Measurements from ENCODE around the gene SHISA7. TPM values are rescaled to one million over a fixed set of nuclear protein-coding genes. Genes with fewer than 3 reads are reported as not detected.

SHISA7 gene
- total RNA-seq, 2 donors from 2014 or later = not detected

DNA sequence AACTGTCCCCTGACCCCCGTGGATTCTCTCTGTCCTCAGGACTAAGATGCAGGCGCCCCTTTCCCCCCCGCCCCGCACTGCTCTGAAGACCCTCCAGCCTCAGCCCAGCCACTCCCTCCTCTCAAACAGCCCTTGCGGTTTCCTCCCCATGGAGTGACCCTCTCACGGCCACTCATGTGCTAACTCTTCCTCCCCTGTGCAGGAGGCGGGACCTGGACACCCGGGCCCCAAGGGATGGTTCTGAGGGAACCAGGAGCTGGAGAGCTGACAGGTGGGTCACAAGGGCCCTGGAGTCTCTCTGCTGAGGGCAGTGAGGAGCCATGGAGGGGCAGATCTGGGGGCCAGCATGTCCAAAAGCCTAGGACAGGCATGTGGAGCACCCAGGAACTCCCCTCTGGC is 16.4 kb upstream of the SHISA7 start:
- Histone ChIP-seq H3K4me3 (ENCODE audit: low read length) (peak overlapping the region; percentile 90), H3K27ac (ENCODE audit: low read depth, low read length) (no peak overlapping the region), H3K9ac (ENCODE audit: extremely low read depth, low read length, poor library complexity, severe bottlenecking) (no peak overlapping the region), H3K36me3 (ENCODE audit: control insufficient read depth, insufficient read depth, low read length) (no peaks in the 10 kb centered on the region), H3K27me3 (ENCODE audit: control insufficient read depth, insufficient read depth, low read length, poor library complexity, severe bottlenecking) (no peaks in the 10 kb centered on the region), H3K4me1 (ENCODE audit: control insufficient read depth, insufficient read depth, low read length) (peaks cover 4% of the 10 kb centered on the region), H3K9me3 (ENCODE audit: control insufficient read depth, low read length) (no peaks in the 10 kb centered on the region)
- H3K4me3 Mint-ChIP-seq = peak overlapping the region; percentile 69
- no peak overlapping the region for H3K27ac Mint-ChIP-seq
- H3K4me1 Mint-ChIP-seq = peaks cover 18% of the 10 kb centered on the region
- H3K36me3 Mint-ChIP-seq (ENCODE audit: low read depth) = peaks cover 20% of the 10 kb centered on the region
- H3K9me3 Mint-ChIP-seq = no peaks in the 10 kb centered on the region
- WGBS, 2 experiments (ENCODE audit: insufficient coverage in 1 of 2, insufficient read length in 1 of 2) = 89% methylated on average over 8 of the region's 8 CpGs; no CpG with 5 or more reads in 1 of the 2 experiments
- peaks cover 20% of the 10 kb centered on the region for H3K27me3 Mint-ChIP-seq (ENCODE audit: insufficient read depth)
- no peak for DNase-seq
- TF ChIP-seq, protein P1, sequence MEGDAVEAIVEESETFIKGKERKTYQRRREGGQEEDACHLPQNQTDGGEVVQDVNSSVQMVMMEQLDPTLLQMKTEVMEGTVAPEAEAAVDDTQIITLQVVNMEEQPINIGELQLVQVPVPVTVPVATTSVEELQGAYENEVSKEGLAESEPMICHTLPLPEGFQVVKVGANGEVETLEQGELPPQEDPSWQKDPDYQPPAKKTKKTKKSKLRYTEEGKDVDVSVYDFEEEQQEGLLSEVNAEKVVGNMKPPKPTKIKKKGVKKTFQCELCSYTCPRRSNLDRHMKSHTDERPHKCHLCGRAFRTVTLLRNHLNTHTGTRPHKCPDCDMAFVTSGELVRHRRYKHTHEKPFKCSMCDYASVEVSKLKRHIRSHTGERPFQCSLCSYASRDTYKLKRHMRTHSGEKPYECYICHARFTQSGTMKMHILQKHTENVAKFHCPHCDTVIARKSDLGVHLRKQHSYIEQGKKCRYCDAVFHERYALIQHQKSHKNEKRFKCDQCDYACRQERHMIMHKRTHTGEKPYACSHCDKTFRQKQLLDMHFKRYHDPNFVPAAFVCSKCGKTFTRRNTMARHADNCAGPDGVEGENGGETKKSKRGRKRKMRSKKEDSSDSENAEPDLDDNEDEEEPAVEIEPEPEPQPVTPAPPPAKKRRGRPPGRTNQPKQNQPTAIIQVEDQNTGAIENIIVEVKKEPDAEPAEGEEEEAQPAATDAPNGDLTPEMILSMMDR (conservative IDR thresholded peaks at IDR 0.05) = no peak

DNA sequence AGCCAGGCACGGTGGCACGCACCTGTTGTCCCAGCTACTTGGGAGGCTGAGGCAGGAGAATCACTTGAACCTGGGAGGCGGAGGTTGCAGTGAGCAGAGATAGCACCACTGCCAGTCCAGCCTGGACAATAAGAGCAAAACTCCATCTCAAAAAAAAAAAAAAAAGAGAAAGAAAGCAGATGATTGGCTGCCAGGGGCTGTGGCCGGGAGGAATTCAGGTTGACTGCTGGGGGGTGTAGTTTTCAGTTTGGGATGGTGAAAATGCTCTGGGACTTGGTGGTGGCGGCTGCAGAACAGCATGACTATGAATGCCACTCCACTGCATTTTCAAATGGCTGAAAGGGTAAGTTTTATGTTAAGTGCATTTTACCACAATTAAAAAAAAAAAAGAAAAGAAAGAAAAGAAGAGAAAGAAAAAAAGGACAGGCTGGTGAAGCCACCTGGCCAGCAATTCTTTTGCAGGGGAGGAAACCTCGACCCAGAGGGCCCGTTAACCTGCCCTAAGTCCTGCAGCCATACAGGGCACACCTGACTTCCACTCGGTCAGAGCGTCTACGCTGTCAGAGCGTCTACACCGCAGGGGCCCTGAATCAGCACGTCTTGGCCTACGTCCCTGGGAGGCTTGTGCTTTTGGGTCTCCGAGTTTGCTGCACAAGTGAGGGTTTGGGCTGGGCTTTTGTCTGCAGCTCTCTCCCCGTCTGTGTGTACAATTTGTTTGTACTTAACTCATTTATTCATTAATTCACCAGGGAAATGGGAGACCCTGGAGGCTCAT is 14.8 kb upstream of the SHISA7 start:
- Mint-ChIP-seq H3K36me3 (ENCODE audit: low read depth) (peaks cover 20% of the 10 kb centered on the region), H3K27me3 (ENCODE audit: insufficient read depth) (peaks cover 21% of the 10 kb centered on the region), H3K4me3 (no peak overlapping the region), H3K27ac (no peak overlapping the region), H3K9me3 (no peaks in the 10 kb centered on the region), H3K4me1 (peaks cover 11% of the 10 kb centered on the region)
- Histone ChIP-seq H3K27me3 (ENCODE audit: control insufficient read depth, insufficient read depth, low read length, poor library complexity, severe bottlenecking) (peaks cover 7% of the 10 kb centered on the region), H3K4me1 (ENCODE audit: control insufficient read depth, insufficient read depth, low read length) (peaks cover 4% of the 10 kb centered on the region), H3K9me3 (ENCODE audit: control insufficient read depth, low read length) (no peaks in the 10 kb centered on the region), H3K4me3 (ENCODE audit: low read length) (no peak overlapping the region), H3K9ac (ENCODE audit: extremely low read depth, low read length, poor library complexity, severe bottlenecking) (no peak overlapping the region), H3K27ac (ENCODE audit: low read depth, low read length) (no peak overlapping the region), H3K36me3 (ENCODE audit: control insufficient read depth, insufficient read depth, low read length) (no peaks in the 10 kb centered on the region)
- WGBS, 2 experiments (ENCODE audit: insufficient coverage in 1 of 2, insufficient read length in 1 of 2) = 81 to 85% methylated on average over 12 to 15 of the region's 16 CpGs
- DNase-seq = no peak
- TF ChIP-seq, protein P1 (conservative IDR thresholded peaks at IDR 0.05) = no peak

DNA sequence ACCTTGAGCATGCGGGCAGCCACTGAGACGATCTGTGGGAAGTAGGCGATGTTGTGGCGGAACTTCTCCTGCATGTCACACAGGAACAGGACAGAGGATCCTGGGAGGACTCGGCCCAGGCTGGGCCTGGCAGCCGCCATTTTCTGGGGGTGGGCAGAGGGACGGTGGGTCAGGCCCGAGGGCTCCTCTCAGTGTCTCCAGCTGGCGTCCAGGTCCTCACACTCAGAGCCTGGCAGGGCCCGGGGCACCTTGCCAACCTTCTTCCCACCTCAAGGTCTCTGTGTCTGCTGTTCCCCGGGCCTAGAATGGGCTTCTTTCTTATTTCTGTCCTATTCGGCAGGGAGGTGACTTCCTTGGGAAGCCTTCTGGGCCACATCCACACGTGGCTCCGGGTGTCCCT is 13.2 kb upstream of the SHISA7 start:
- Histone ChIP-seq H3K4me3 (ENCODE audit: low read length) (no peak overlapping the region), H3K27ac (ENCODE audit: low read depth, low read length) (no peak overlapping the region), H3K9ac (ENCODE audit: extremely low read depth, low read length, poor library complexity, severe bottlenecking) (no peak overlapping the region), H3K36me3 (ENCODE audit: control insufficient read depth, insufficient read depth, low read length) (no peaks in the 10 kb centered on the region), H3K9me3 (ENCODE audit: control insufficient read depth, low read length) (no peaks in the 10 kb centered on the region), H3K27me3 (ENCODE audit: control insufficient read depth, insufficient read depth, low read length, poor library complexity, severe bottlenecking) (peaks cover 22% of the 10 kb centered on the region), H3K4me1 (ENCODE audit: control insufficient read depth, insufficient read depth, low read length) (peaks cover 4% of the 10 kb centered on the region)
- Mint-ChIP-seq H3K4me1 (peaks cover 14% of the 10 kb centered on the region), H3K9me3 (no peaks in the 10 kb centered on the region), H3K27me3 (ENCODE audit: insufficient read depth) (peaks cover 27% of the 10 kb centered on the region), H3K27ac (no peak overlapping the region), H3K4me3 (no peak overlapping the region), H3K36me3 (ENCODE audit: low read depth) (peaks cover 20% of the 10 kb centered on the region)
- TF ChIP-seq, protein P1 (conservative IDR thresholded peaks at IDR 0.05) = no peak
- WGBS, 2 experiments (ENCODE audit: insufficient coverage in 1 of 2, insufficient read length in 1 of 2) = 94 to 96% methylated on average over 11 to 14 of the region's 14 CpGs
- DNase-seq = no peak

All from endodermal cell (in vitro differentiated cells).